ENCODE results near the gene TMEM127. TPM values are rescaled to one million over a fixed set of nuclear protein-coding genes. Genes with fewer than 3 reads are reported as not detected.

The TMEM127 gene
- polyA plus RNA-seq, 3 donors, result 72.3 to 107 (median 78.5) TPM

DNA sequence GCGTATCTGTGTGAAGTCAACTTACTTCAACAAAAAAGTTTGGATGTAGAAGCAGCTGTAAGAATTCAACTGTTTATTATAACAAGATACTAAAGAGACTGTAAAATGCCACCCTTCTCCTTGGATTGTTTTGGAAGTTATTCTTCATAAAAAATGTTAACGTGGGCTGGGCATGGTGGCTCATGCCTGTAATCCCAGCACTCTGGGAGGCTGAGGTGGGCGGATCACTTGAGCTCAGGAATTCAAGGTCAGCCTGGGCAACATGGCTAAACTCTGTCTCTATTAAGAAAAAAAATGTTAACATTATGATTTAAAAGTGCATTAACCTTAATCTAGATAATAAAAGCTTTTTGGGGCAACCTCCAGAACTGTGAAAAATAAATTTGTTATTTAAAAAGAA is 8.0 kb upstream of the TMEM127 start:
- H3K36me3 Mint-ChIP-seq, result peaks cover 72 to 99% of the 10 kb centered on the region in 2 donors
- Histone ChIP-seq H3K9me3 (replicated peaks in 1 of 2; ENCODE audit: control insufficient read depth in 1 of 2, insufficient read depth in 1 of 2, low read length in 2 of 2) (no peaks in the 10 kb centered on the region), H3K4me2 (replicated peaks; ENCODE audit: extremely low read depth, low read length, poor library complexity, severe bottlenecking) (no peak overlapping the region), H4K20me1 (ENCODE audit: insufficient read depth, low read length) (peaks cover 4% of the 10 kb centered on the region), H3K9ac (ENCODE audit: insufficient read depth, low read length, poor library complexity, severe bottlenecking) (no peak overlapping the region), H3K27me3 (ENCODE audit: control insufficient read depth in 2 of 2, insufficient read depth in 2 of 2, low read length in 2 of 2) (no peaks in the 10 kb centered on the region), H3K4me3 (replicated peaks in 1 of 3; ENCODE audit: low read depth in 2 of 3, low read length in 3 of 3) (no peak overlapping the region), H3K27ac (ENCODE audit: low read depth in 1 of 2, low read length in 2 of 2) (no peak overlapping the region), H2AFZ (ENCODE audit: insufficient read depth, low read depth, low read length, poor library complexity, severe bottlenecking) (no peak overlapping the region), H3K4me1 (ENCODE audit: control insufficient read depth in 1 of 2, insufficient read depth in 2 of 2, low read length in 2 of 2) (no peaks in the 10 kb centered on the region), H3K36me3 (replicated peaks in 1 of 2; ENCODE audit: control insufficient read depth in 1 of 2, insufficient read depth in 2 of 2, low read length in 2 of 2) (peaks cover 76 to 100% of the 10 kb centered on the region in 2 donors), H3K79me2 (ENCODE audit: insufficient read depth, low read length) (no peaks in the 10 kb centered on the region)
- H3K9me3 Mint-ChIP-seq, result no peaks in the 10 kb centered on the region
- peaks cover 0 to 2% (median 0%) of the 10 kb centered on the region in 3 donors for H3K27me3 Mint-ChIP-seq (ENCODE audit: low read depth in 3 of 3)
- H3K4me1 Mint-ChIP-seq, result no peaks in the 10 kb centered on the region
- no peak overlapping the region for H3K27ac Mint-ChIP-seq
- intact Hi-C loops (cut with micrococcal nuclease), result no loop called here
- TF ChIP-seq CTCF (IDR thresholded peaks at IDR 0.05), result no peak
- H3K4me3 Mint-ChIP-seq, result no peak overlapping the region
- WGBS (ENCODE audit: insufficient coverage), result 92% methylated on average over 2 of the region's 3 CpGs
- DNase-seq, result no peak

DNA sequence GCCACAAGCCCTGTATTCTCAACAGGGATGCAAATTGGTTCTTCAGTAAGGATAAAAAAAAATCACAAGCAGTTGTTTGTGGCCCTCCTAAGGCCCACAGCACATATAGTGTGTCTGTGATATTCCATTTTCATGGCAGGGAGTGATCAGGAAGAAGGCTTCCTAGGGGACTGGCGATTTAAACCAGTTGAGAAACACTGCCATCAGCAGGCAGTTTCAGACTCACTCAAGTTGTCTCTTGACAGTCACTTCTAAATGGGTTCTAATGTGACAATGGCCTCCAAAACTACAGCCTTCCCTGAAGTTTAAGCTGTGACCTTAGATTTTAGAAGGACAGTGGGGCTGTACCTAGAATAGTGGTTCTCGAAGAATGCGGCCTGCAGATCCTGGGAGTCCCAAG is 6.2 kb upstream of the TMEM127 start:
- no peaks in the 10 kb centered on the region for H3K9me3 ChIP-seq (replicated peaks in 1 of 2; ENCODE audit: control insufficient read depth in 1 of 2, insufficient read depth in 1 of 2, low read length in 2 of 2)
- H3K4me3 Mint-ChIP-seq, result no peak overlapping the region
- peak overlapping the region in 3 of 7 donors; percentile 6 to 58 (median 26) for H3K27ac Mint-ChIP-seq
- peaks cover 19% of the 10 kb centered on the region for H4K20me1 ChIP-seq (ENCODE audit: insufficient read depth, low read length)
- H3K4me3 ChIP-seq (replicated peaks in 1 of 3; ENCODE audit: low read depth in 2 of 3, low read length in 3 of 3), result no peak overlapping the region
- H3K9me3 Mint-ChIP-seq, result no peaks in the 10 kb centered on the region
- H3K4me1 ChIP-seq (ENCODE audit: control insufficient read depth in 1 of 2, insufficient read depth in 2 of 2, low read length in 2 of 2), result peaks cover 2 to 5% of the 10 kb centered on the region in 2 donors
- DNase-seq, result no peak
- no peak for TF ChIP-seq CTCF (IDR thresholded peaks at IDR 0.05)
- no peak overlapping the region for H3K9ac ChIP-seq (ENCODE audit: insufficient read depth, low read length, poor library complexity, severe bottlenecking)
- H3K36me3 ChIP-seq (replicated peaks in 1 of 2; ENCODE audit: control insufficient read depth in 1 of 2, insufficient read depth in 2 of 2, low read length in 2 of 2), result peaks cover 72 to 98% of the 10 kb centered on the region in 2 donors
- WGBS (ENCODE audit: insufficient coverage), result 90% methylated on average over 3 of the region's 3 CpGs
- H3K4me1 Mint-ChIP-seq, result peaks cover 3% of the 10 kb centered on the region
- intact Hi-C loops (cut with micrococcal nuclease), result no loop called here
- no peak overlapping the region for H2AFZ ChIP-seq (ENCODE audit: insufficient read depth, low read depth, low read length, poor library complexity, severe bottlenecking)
- no peaks in the 10 kb centered on the region for H3K27me3 ChIP-seq (ENCODE audit: control insufficient read depth in 2 of 2, insufficient read depth in 2 of 2, low read length in 2 of 2)
- no peak overlapping the region for H3K4me2 ChIP-seq (replicated peaks; ENCODE audit: extremely low read depth, low read length, poor library complexity, severe bottlenecking)
- H3K36me3 Mint-ChIP-seq, result peaks cover 66 to 97% of the 10 kb centered on the region in 2 donors
- peaks cover 13% of the 10 kb centered on the region for H3K79me2 ChIP-seq (ENCODE audit: insufficient read depth, low read length)
- H3K27ac ChIP-seq (ENCODE audit: low read depth in 1 of 2, low read length in 2 of 2), result no peak overlapping the region
- peaks cover 0 to 2% (median 0%) of the 10 kb centered on the region in 3 donors for H3K27me3 Mint-ChIP-seq (ENCODE audit: low read depth in 3 of 3)

All from CD14-positive monocyte (primary cell).